ENCODE data around the gene IGF1R. TPM values are rescaled to one million over a fixed set of nuclear protein-coding genes. Genes with fewer than 3 reads are reported as not detected.

IGF1R gene
- total and polyA plus RNA-seq, 2 of the 8 experiments (the other 6 are each of a cell fraction or from before 2014, with no cell fraction given), result 32.9 to 109 TPM

GRCh38 chr15:98666841-98667240 lies 18.5 kb downstream of the IGF1R start:
- H2AK5ac ChIP-seq (ENCODE audit: low read depth, low read length), result no peak overlapping the region
- no peak overlapping the region for H2BK120ac ChIP-seq (replicated peaks; ENCODE audit: low read depth, low read length)
- H2AFZ ChIP-seq (ENCODE audit: low read length), result no peak overlapping the region
- peaks cover 22 to 99% of the 10 kb centered on the region in 2 experiments for H3K79me2 ChIP-seq (ENCODE audit: control insufficient read depth in 1 of 2, insufficient read depth in 2 of 2, low read length in 2 of 2)
- FAIRE-seq (no peak), DNase-seq (ENCODE audit: low read depth in 1 of 2, low spot score in 2 of 2) (peak in 1 of 2 experiments; percentile 30)
- no peak overlapping the region for H4K5ac ChIP-seq (ENCODE audit: insufficient read length, low read depth, low read length)
- peaks cover 33 to 34% of the 10 kb centered on the region in 2 experiments for H4K20me1 ChIP-seq (replicated peaks in 1 of 2; ENCODE audit: control insufficient read depth in 1 of 2, insufficient read depth in 2 of 2, low read length in 2 of 2)
- H3K36me3 ChIP-seq (ENCODE audit: control insufficient read depth in 2 of 4, insufficient read depth in 4 of 4, low read length in 3 of 4), result no peaks in the 10 kb centered on the region; a peak in 2 of 8 replicates
- H2BK20ac ChIP-seq (ENCODE audit: low read length), result no peak overlapping the region
- no peak overlapping the region for H2BK5ac ChIP-seq (ENCODE audit: low read depth, low read length)
- H3K56ac ChIP-seq (replicated peaks; ENCODE audit: insufficient read length, low read depth, low read length), result no peak overlapping the region
- no peak overlapping the region; a peak in 1 of 4 replicates for H3K4me2 ChIP-seq (ENCODE audit: insufficient read depth in 1 of 2, low read depth in 2 of 2, low read length in 2 of 2)
- H3K14ac ChIP-seq (ENCODE audit: insufficient read length), result no peak overlapping the region
- no peaks in the 10 kb centered on the region for H3K9me3 ChIP-seq (ENCODE audit: insufficient read depth in 2 of 2, low read depth in 1 of 2, low read length in 1 of 2)
- 87% methylated on average over 7 of the region's 7 CpGs; no CpG with 5 or more reads in 1 of the 2 experiments for WGBS, 2 experiments (ENCODE audit: extremely low coverage in 1 of 2, insufficient coverage in 1 of 2, insufficient read length in 1 of 2, insufficient replicate concordance in 2 of 2, low coverage in 1 of 2, low lambda C conversion rate in 2 of 2, missing lambda C conversion rate in 1 of 2)
- POLR2A ChIA-PET (ENCODE audit: partially characterized antibody), result interaction anchor here (0.6 to 1.4 kb wide), 5 partner anchors 9 to 144 kb away, joined by 3 to 7 read pairs (median 4); no protein-coding TSS in a partner anchor
- no peak overlapping the region for H2BK15ac ChIP-seq (ENCODE audit: low read length)
- no peak overlapping the region for H3K9ac ChIP-seq (replicated peaks in 1 of 4; ENCODE audit: extremely low read depth in 1 of 4, low read depth in 3 of 4, low read length in 3 of 4)
- H2BK12ac ChIP-seq (ENCODE audit: low read depth, low read length), result no peak overlapping the region
- H3K23me2 ChIP-seq (ENCODE audit: low read depth, low read length), result no peaks in the 10 kb centered on the region
- no peak overlapping the region for H4K8ac ChIP-seq (ENCODE audit: extremely low read depth, insufficient read depth, low read length)
- H3K4me3 ChIP-seq (ENCODE audit: extremely low read depth in 1 of 4, insufficient read depth in 2 of 4, low read depth in 3 of 4, low read length in 4 of 4), result no peak overlapping the region
- H3K27me3 ChIP-seq (replicated peaks in 1 of 4; ENCODE audit: control insufficient read depth in 3 of 4, extremely low read depth in 1 of 4, insufficient read depth in 3 of 4, low read length in 3 of 4), result no peaks in the 10 kb centered on the region
- no peak overlapping the region for H3K23ac ChIP-seq (ENCODE audit: insufficient read length)
- no peak overlapping the region for H3K27ac ChIP-seq (ENCODE audit: low read depth, low read length)
- H3K79me1 ChIP-seq (ENCODE audit: low read depth, low read length), result peaks cover 29% of the 10 kb centered on the region
- CTCF ChIA-PET (ENCODE audit: partially characterized antibody), result interaction anchor here (0.6 to 4.2 kb wide), 7 partner anchors 7 to 242 kb away, joined by 3 to 22 read pairs (median 3); no protein-coding TSS in a partner anchor
- H3K4me1 ChIP-seq (replicated peaks in 1 of 4; ENCODE audit: control insufficient read depth in 3 of 4, insufficient read depth in 4 of 4, low read length in 3 of 4), result peaks cover 28 to 51% (median 49%) of the 10 kb centered on the region in 4 experiments
- TF ChIP-seq POLR2AphosphoS5 (IDR thresholded peaks at IDR 0.05; ENCODE audit: low read depth, low read length) (no peak), RNF2 (IDR thresholded peaks at IDR 0.05; ENCODE audit: borderline replicate concordance, low read depth, low read length, missing control alignments, poor library complexity, severe bottlenecking) (no peak)
- H4K91ac ChIP-seq (replicated peaks; ENCODE audit: insufficient read length, low read length), result no peak overlapping the region
- no peak overlapping the region for H3K18ac ChIP-seq (ENCODE audit: extremely low read depth, low read length)
- no peak overlapping the region for H3K4ac ChIP-seq (replicated peaks; ENCODE audit: insufficient read length, low read depth, low read length)
